ENCODE data around the gene DCAF12. TPM values are rescaled to one million over a fixed set of nuclear protein-coding genes. Genes with fewer than 3 reads are reported as not detected.

The DCAF12 gene
- total RNA-seq, 2 donors from 2014 or later, result 35.0 to 37.0 TPM

GRCh38 chr9:34072410-34072809 is 54.1 kb downstream of the DCAF12 start:
- Mint-ChIP-seq H3K4me1 (peaks cover 27% of the 10 kb centered on the region), H3K9me3 (peaks cover 1% of the 10 kb centered on the region), H3K36me3 (ENCODE audit: low read depth) (no peaks in the 10 kb centered on the region), H3K27ac (peak overlapping the region; percentile 94), H3K4me3 (peak overlapping the region; percentile 32), H3K27me3 (ENCODE audit: insufficient read depth) (no peaks in the 10 kb centered on the region)
- Histone ChIP-seq H3K9me3 (ENCODE audit: control insufficient read depth, low read length) (no peaks in the 10 kb centered on the region), H3K9ac (ENCODE audit: extremely low read depth, low read length, poor library complexity, severe bottlenecking) (peak overlapping the region; percentile 38), H3K36me3 (ENCODE audit: control insufficient read depth, insufficient read depth, low read length) (no peaks in the 10 kb centered on the region), H3K4me1 (ENCODE audit: control insufficient read depth, insufficient read depth, low read length) (peaks cover 19% of the 10 kb centered on the region), H3K4me3 (ENCODE audit: low read length) (no peak overlapping the region), H3K27ac (ENCODE audit: low read depth, low read length) (no peak overlapping the region), H3K27me3 (ENCODE audit: control insufficient read depth, insufficient read depth, low read length, poor library complexity, severe bottlenecking) (no peaks in the 10 kb centered on the region)
- peak; percentile 74 for DNase-seq
- WGBS, 2 experiments (ENCODE audit: insufficient coverage in 1 of 2, insufficient read length in 1 of 2), result 88% methylated on average over 2 of the region's 2 CpGs
- no peak for TF ChIP-seq CTCF (conservative IDR thresholded peaks at IDR 0.05)

GRCh38 chr9:34070606-34071324 is 55.7 kb downstream of the DCAF12 start:
- TF ChIP-seq CTCF (conservative IDR thresholded peaks at IDR 0.05), result no peak
- no peaks in the 10 kb centered on the region for H3K36me3 Mint-ChIP-seq (ENCODE audit: low read depth)
- no peak overlapping the region for H3K9ac ChIP-seq (ENCODE audit: extremely low read depth, low read length, poor library complexity, severe bottlenecking)
- no peak for DNase-seq
- peaks cover 19% of the 10 kb centered on the region for H3K4me1 ChIP-seq (ENCODE audit: control insufficient read depth, insufficient read depth, low read length)
- H3K27ac Mint-ChIP-seq, result no peak overlapping the region
- H3K9me3 Mint-ChIP-seq, result no peaks in the 10 kb centered on the region
- no peak overlapping the region for H3K27ac ChIP-seq (ENCODE audit: low read depth, low read length)
- no peaks in the 10 kb centered on the region for H3K27me3 Mint-ChIP-seq (ENCODE audit: insufficient read depth)
- peaks cover 27% of the 10 kb centered on the region for H3K4me1 Mint-ChIP-seq
- WGBS, 2 experiments (ENCODE audit: insufficient coverage in 1 of 2, insufficient read length in 1 of 2), result 88 to 100% methylated on average over 4 to 5 of the region's 5 CpGs
- H3K4me3 Mint-ChIP-seq, result no peak overlapping the region
- no peak overlapping the region for H3K4me3 ChIP-seq (ENCODE audit: low read length)
- H3K36me3 ChIP-seq (ENCODE audit: control insufficient read depth, insufficient read depth, low read length), result no peaks in the 10 kb centered on the region
- H3K27me3 ChIP-seq (ENCODE audit: control insufficient read depth, insufficient read depth, low read length, poor library complexity, severe bottlenecking), result no peaks in the 10 kb centered on the region
- H3K9me3 ChIP-seq (ENCODE audit: control insufficient read depth, low read length), result no peaks in the 10 kb centered on the region

GRCh38 chr9:34069831-34070230 is 56.7 kb downstream of the DCAF12 start:
- Histone ChIP-seq H3K36me3 (ENCODE audit: control insufficient read depth, insufficient read depth, low read length) (no peaks in the 10 kb centered on the region), H3K9ac (ENCODE audit: extremely low read depth, low read length, poor library complexity, severe bottlenecking) (no peak overlapping the region), H3K27me3 (ENCODE audit: control insufficient read depth, insufficient read depth, low read length, poor library complexity, severe bottlenecking) (no peaks in the 10 kb centered on the region), H3K27ac (ENCODE audit: low read depth, low read length) (no peak overlapping the region), H3K9me3 (ENCODE audit: control insufficient read depth, low read length) (no peaks in the 10 kb centered on the region), H3K4me1 (ENCODE audit: control insufficient read depth, insufficient read depth, low read length) (peaks cover 19% of the 10 kb centered on the region), H3K4me3 (ENCODE audit: low read length) (no peak overlapping the region)
- no peak for TF ChIP-seq CTCF (conservative IDR thresholded peaks at IDR 0.05)
- Mint-ChIP-seq H3K9me3 (no peaks in the 10 kb centered on the region), H3K4me3 (no peak overlapping the region), H3K27me3 (ENCODE audit: insufficient read depth) (no peaks in the 10 kb centered on the region), H3K4me1 (peaks cover 27% of the 10 kb centered on the region), H3K27ac (no peak overlapping the region), H3K36me3 (ENCODE audit: low read depth) (no peaks in the 10 kb centered on the region)
- 86 to 91% methylated on average over 5 to 6 of the region's 6 CpGs for WGBS, 2 experiments (ENCODE audit: insufficient coverage in 1 of 2, insufficient read length in 1 of 2)
- no peak for DNase-seq
